Measurements from ENCODE around the gene SEZ6L. TPM values are rescaled to one million over a fixed set of nuclear protein-coding genes. Genes with fewer than 3 reads are reported as not detected.

The SEZ6L gene
- total and polyA plus RNA-seq, 10 donors = 0.02 to 0.72 (median 0.30) TPM; not detected in 2

- TF ChIP-seq POLR2A (IDR thresholded peaks at IDR 0.05) (no peak), POLR2AphosphoS5 (IDR thresholded peaks at IDR 0.05) (no peak), CTCF (IDR thresholded peaks at IDR 0.05 in 8 of 11, conservative IDR thresholded peaks at IDR 0.05 in 3 of 11) (no peak)
- intact Hi-C loops (cut with DNase I; ENCODE audit: low total_unique reads) = no loop called here
- DNase-seq = no peak
- Histone ChIP-seq H3K27ac (no peak overlapping the region), H3K4me3 (no peak overlapping the region), H3K27me3 (replicated peaks in 1 of 7) (peaks cover 0 to 70% (median under 1%) of the 10 kb centered on the region in 7 donors), H3K36me3 (no peaks in the 10 kb centered on the region), H3K9me3 (no peaks in the 10 kb centered on the region), H3K4me1 (no peaks in the 10 kb centered on the region)
- 18 to 53% (median 26%) methylated on average over 1 of the region's 1 CpG for WGBS, 5 donors
Observed at GRCh38 chr22:26267856-26268255, 98.6 kb downstream of the SEZ6L start.

- intact Hi-C loops (cut with DNase I; ENCODE audit: low total_unique reads) = no loop called here
Observed at GRCh38 chr22:26269572-26269971, 100.3 kb downstream of the SEZ6L start.

GRCh38 chr22:26271427-26271826 is 102.2 kb downstream of the SEZ6L start:
- TF ChIP-seq CTCF (IDR thresholded peaks at IDR 0.05 in 8 of 11, conservative IDR thresholded peaks at IDR 0.05 in 3 of 11) (no peak), POLR2A (IDR thresholded peaks at IDR 0.05) (no peak), POLR2AphosphoS5 (IDR thresholded peaks at IDR 0.05) (no peak)
- no peaks in the 10 kb centered on the region for H3K9me3 ChIP-seq
- H3K4me3 ChIP-seq = no peak overlapping the region
- no peaks in the 10 kb centered on the region for H3K4me1 ChIP-seq
- WGBS, 5 donors = 50 to 62% (median 59%) methylated on average over 6 of the region's 6 CpGs
- peaks cover 0 to 48% (median 3%) of the 10 kb centered on the region in 7 donors for H3K27me3 ChIP-seq (replicated peaks in 1 of 7)
- intact Hi-C loops (cut with DNase I; ENCODE audit: low total_unique reads) = no loop called here
- no peak for DNase-seq
- no peaks in the 10 kb centered on the region for H3K36me3 ChIP-seq
- H3K27ac ChIP-seq = no peak overlapping the region

More at GRCh38 chr22:26269572-26269971, 100.3 kb downstream of the SEZ6L start:
- peaks cover 0 to 61% (median 3%) of the 10 kb centered on the region in 7 donors for H3K27me3 ChIP-seq (replicated peaks in 1 of 7)
- no peak for DNase-seq
- no peak overlapping the region for H3K27ac ChIP-seq
- TF ChIP-seq POLR2A (IDR thresholded peaks at IDR 0.05) = no peak
- no peak for TF ChIP-seq POLR2AphosphoS5 (IDR thresholded peaks at IDR 0.05)
- TF ChIP-seq CTCF (IDR thresholded peaks at IDR 0.05 in 8 of 11, conservative IDR thresholded peaks at IDR 0.05 in 3 of 11) = no peak
- no peaks in the 10 kb centered on the region for H3K4me1 ChIP-seq
- H3K4me3 ChIP-seq = no peak overlapping the region
- no peaks in the 10 kb centered on the region for H3K36me3 ChIP-seq
- no peaks in the 10 kb centered on the region for H3K9me3 ChIP-seq
- 66 to 74% (median 71%) methylated on average over 7 of the region's 7 CpGs for WGBS, 5 donors

- H3K27me3 ChIP-seq (replicated peaks in 1 of 7) = peaks cover 0 to 45% (median 3%) of the 10 kb centered on the region in 7 donors
- no peak overlapping the region for H3K4me3 ChIP-seq
- WGBS, 5 donors = 66 to 89% (median 84%) methylated on average over 6 to 12 of the region's 12 CpGs
- H3K27ac ChIP-seq = no peak overlapping the region
- H3K9me3 ChIP-seq = no peaks in the 10 kb centered on the region
- H3K4me1 ChIP-seq = no peaks in the 10 kb centered on the region
- no peak for DNase-seq
- TF ChIP-seq POLR2AphosphoS5 (IDR thresholded peaks at IDR 0.05) (no peak), POLR2A (IDR thresholded peaks at IDR 0.05) (no peak), CTCF (IDR thresholded peaks at IDR 0.05 in 8 of 11, conservative IDR thresholded peaks at IDR 0.05 in 3 of 11) (no peak)
- intact Hi-C loops (cut with DNase I; ENCODE audit: low total_unique reads) = no loop called here
- no peaks in the 10 kb centered on the region for H3K36me3 ChIP-seq
Observed at GRCh38 chr22:26273011-26273675, 103.9 kb downstream of the SEZ6L start.

All from spleen (tissue), 11 donors.